Medulla oblongata (tissue), 1 donor: ENCODE measurements around the gene UPP1.
"Not testable (repeated sequence)": the region's sequence is repeated elsewhere in the genome, so short reads cannot be mapped to it uniquely, and the experiment has no call there.

Source experiments
- DNase-seq: peaks from one replicate; pipeline ENCODE4 v3.0.0-alpha.2; 2015; ENCODE audit errors: extremely low spot score

Gene UPP1

GRCh38 chr7:48089046-48090003, at the start of gene UPP1:
UPP1 (plus strand) TSS chr7:48089265; CDS start chr7:48094784, 5,519 bp downstream.
- peak; percentile 12 for DNase-seq

- DNase-seq = no peak
These were observed 48.0 kb upstream of the UPP1 start for GRCh38 chr7:48040944-48041652.

- no peak for DNase-seq
These were observed 47.5 kb upstream of the UPP1 start for GRCh38 chr7:48041653-48041970.

- DNase-seq = no peak
These were observed 46.8 kb upstream of the UPP1 start for GRCh38 chr7:48042216-48042615.

GRCh38 chr7:48042636-48043035, 46.4 kb upstream of the UPP1 start:
- no peak for DNase-seq

- DNase-seq = no peak
These were observed 43.8 kb upstream of the UPP1 start for GRCh38 chr7:48045195-48045765.

GRCh38 chr7:48046458-48046857, 42.6 kb upstream of the UPP1 start:
- no peak for DNase-seq

GRCh38 chr7:48048113-48048512, 41.0 kb upstream of the UPP1 start:
- no peak for DNase-seq

- DNase-seq = no peak
These were observed 39.2 kb upstream of the UPP1 start for GRCh38 chr7:48049850-48050249.

- DNase-seq = no peak
These were observed 36.3 kb upstream of the UPP1 start for GRCh38 chr7:48052748-48053147.

- no peak for DNase-seq
These were observed 35.3 kb upstream of the UPP1 start for GRCh38 chr7:48053736-48054135.

GRCh38 chr7:48058990-48059389, 30.1 kb upstream of the UPP1 start:
- no peak for DNase-seq

GRCh38 chr7:48059706-48060105, 29.4 kb upstream of the UPP1 start:
- no peak for DNase-seq

GRCh38 chr7:48063985-48064384, 25.1 kb upstream of the UPP1 start:
- DNase-seq = no peak

- no peak for DNase-seq
These were observed 21.6 kb upstream of the UPP1 start for GRCh38 chr7:48067475-48067874.

- no peak for DNase-seq
These were observed 14.8 kb upstream of the UPP1 start for GRCh38 chr7:48074204-48074654.

- DNase-seq = no peak
These were observed 11.6 kb upstream of the UPP1 start for GRCh38 chr7:48077423-48077822.

GRCh38 chr7:48078470-48078869, 10.6 kb upstream of the UPP1 start:
- no peak for DNase-seq

GRCh38 chr7:48082378-48082777, 6.7 kb upstream of the UPP1 start:
- DNase-seq = not testable (repeated sequence)

- no peak for DNase-seq
These were observed 5.8 kb upstream of the UPP1 start for GRCh38 chr7:48083114-48083830.

- no peak for DNase-seq
These were observed 4.2 kb upstream of the UPP1 start for GRCh38 chr7:48084727-48085432.
